NCI-H128 (cell line): ENCODE measurements around the gene SSUH2.
"Not testable (repeated sequence)": the region's sequence is repeated elsewhere in the genome, so short reads cannot be mapped to it uniquely, and the experiment has no call there.

Experiments
- DNase-seq: peaks from one replicate; lab custom pipeline; 2025; ENCODE audit not compliant: unreplicated experiment; lab: John Stamatoyannopoulos, UW

SSUH2 gene, protein sequence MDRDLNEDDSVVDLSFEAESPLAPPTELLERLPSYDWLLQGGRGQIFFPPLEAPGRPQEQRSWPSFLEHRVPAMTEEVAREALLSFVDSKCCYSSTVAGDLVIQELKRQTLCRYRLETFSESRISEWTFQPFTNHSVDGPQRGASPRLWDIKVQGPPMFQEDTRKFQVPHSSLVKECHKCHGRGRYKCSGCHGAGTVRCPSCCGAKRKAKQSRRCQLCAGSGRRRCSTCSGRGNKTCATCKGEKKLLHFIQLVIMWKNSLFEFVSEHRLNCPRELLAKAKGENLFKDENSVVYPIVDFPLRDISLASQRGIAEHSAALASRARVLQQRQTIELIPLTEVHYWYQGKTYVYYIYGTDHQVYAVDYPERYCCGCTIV

DNA sequence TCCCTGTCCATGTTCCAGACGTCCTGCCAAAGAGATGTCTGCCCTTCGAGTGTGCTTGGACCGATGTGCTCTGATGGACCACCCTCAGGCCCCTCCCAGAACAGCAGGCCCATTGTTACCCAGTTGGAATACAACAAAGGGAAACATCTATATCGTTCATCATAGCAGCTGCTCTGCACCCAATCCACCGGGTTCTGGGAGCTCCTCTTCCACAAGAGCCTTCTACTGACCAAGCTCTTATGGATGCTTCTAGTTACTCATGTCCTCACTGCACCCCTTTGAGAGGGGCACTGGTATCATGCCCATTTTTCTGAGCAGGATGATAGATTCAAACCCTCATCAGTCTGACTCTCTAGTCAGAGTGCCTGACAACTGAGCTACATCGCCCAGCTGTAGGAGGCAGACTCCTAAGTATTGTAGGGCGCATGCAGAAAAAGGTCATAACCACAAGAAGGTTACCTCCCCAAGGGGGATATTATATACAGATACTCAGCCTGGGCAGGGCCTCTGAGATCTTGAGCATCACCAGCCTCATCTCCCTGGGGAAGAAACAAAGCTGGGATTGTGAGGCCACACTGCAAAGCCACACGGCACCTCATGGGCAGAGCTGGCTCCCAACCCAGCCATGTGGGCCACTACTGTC lies at the start of gene SSUH2:
Gene SSUH2 (minus strand): TSS at position 51 of the 643 bp plus-strand sequence. CDS start 40 bp downstream, at position 11.
- no peak for DNase-seq

DNA sequence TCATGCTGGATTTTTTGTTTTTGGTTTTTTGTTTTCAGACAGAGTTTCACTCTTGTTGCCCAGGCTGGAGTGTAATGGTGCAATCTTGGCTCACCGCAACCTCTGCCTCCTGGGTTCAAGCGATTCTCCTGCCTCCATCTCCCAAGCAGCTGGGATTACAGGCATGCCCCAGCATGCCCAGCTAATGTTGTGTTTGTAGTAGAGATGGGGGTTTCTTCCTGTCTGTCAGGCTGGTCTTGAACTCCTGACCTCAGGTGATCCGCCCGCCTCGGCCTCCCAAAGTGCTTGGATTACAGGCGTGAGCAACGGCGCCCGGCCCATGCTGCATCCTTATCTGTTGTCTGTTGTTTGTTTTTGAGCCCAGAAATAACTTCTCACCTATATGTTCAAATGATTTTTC lies 46.7 kb upstream of the SSUH2 start:
- not testable (repeated sequence) for DNase-seq

DNA sequence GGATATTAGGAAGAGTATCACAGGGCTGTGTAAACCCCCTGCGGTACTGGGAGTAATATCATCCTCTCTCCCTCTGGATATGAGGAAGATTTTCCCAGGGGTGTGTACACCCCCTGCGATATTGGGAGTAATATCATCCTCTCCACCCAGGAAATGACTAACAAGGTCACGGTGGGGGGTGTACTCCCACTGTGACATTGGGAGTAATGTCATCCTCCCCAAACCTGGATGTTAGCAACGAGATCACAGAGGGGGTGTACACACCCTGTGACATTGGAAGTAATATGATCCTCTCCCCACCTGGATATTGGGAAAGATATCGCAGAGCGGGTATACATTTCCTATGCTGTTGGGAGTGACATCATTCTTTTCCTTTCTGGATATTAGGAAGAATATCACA lies 40.4 kb upstream of the SSUH2 start:
- not testable (repeated sequence) for DNase-seq

DNA sequence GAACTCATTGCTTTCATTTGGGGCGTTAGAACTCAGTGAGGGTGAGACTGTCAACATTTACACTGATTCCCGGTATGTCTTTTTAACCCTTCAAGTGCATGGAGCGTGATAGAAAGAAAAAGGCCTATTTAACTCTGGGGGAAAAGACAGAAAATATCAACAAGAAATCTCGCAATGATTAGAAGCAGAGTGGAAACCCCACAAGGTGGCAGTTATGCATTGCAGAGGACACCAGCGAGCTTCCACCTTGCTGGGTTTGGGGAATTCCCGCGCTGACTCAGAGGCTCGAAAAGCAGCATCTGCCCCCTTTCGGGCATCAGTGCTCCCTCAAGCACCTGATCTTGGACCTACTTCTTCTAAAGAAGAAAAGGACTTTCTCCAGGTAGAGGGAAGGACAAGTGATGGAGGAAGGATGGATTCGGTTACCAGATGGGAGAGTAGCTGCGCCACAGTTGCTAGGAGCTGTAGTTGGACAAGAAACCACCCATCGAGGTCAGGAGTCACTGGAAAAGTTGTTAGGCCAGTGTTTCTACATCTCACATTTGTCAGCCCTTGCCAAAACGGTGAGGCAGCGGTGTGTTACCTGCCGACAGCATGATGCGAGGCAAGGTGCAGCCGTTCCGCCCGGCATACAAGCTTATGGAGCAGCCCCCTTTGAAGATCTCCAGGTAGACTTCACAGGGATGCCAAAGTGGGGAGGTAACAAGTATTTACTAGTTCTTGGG lies 38.4 kb upstream of the SSUH2 start:
- not testable (repeated sequence) for DNase-seq

DNA sequence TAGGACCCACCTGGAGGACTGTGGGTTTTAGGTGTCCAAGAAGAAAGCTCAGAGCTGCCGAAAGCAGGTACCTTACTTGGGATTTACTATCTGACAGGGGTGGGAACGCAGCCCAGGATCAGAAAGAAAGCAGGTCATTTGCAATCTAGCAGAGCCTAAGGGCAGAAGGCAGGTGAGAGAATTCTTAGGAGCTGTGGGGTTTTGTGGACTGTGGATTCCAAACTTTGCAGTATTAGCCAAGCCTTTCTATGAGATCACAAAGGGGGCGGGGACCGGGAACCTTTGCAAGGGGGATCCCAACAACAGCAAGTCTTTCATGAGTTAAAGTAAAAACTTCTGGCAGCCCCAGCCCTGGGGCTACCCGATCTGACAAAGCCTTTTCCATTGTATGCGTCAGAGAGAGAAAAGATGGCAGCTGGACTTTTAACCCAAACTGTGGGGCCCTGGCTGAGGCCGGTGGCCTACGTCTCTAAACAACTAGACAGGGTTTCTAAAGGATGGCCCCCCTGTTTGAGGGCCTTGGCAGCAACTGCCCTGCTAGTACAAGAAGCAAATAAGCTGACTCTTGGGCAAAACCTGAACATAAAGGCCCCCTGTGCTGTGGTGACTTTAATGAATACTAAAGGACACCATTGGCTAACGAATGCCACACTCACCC lies 37.4 kb upstream of the SSUH2 start:
- DNase-seq, result not testable (repeated sequence)

DNA sequence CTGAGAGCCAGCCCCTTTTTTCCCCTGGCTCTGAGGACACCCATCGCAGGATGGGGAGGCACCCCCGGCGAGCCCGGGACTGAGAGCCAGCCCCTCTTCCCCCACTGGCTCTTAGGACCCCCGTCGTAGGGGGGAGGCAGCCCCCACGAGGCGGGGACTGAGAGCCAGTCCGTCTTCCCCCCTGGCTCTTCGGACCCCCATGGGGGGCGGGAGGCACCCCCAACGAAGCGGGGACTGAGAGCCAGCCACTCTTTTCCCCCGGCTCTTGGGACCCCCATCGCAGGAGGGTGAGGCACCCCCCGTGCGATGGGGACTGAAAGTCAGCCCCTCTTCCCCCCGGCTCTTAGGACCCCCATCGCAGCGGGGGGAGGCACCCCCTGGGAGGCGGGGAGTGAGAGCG lies 36.8 kb upstream of the SSUH2 start:
- DNase-seq, result no peak

DNA sequence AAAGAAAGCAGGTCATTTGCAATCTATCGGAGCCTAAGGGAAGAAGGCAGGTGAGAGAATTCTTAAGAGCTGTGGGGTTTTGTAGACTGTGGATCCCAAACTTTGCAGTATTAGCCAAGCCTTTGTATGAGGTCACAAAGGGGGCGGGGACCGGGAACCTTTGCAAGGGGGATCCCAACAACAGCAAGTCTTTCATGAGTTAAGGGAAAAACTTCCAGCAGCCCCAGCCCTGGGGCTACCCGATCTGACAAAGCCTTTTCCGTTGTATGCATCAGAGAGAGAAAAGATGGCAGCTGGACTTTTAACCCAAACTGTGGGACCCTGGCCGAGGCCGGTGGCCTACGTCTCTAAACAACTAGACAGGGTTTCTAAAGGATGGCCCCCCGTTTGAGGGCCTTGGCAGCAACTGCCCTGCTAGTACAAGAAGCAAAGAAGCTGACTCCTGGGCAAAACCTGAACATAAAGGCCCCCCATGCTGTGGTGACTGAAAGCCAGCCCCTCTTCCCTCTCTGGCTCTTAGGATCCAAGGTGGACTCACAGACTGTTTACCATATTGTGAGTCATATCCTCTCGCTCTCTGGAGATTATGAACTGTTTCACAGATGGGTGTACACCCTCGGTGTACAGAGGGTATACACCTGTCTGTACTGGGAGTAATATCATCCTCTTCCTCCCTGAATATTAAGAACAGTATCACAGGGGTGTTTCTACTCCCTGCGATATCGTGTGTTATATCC lies 35.4 kb upstream of the SSUH2 start:
- DNase-seq, result not testable (repeated sequence)

DNA sequence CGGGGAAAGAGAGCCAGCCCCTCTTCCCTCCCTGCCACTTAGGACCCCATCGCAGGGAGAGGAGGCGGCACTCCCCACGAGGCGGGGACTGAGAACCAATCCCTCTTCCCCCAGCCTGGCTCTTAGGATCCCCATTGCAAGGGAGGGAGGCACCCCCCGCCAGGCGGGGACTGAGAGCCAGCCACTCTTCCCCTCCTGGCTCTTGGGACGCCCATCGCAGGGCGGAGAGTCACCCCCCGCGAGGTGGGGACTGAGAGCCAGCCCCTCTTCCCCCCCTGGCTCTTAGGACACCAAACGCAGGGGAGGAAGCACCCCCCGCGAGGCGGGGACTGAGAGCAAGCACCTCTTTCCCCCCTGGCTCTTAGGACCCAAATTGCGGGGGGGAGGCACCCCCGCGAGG lies 34.2 kb upstream of the SSUH2 start:
- no peak for DNase-seq

DNA sequence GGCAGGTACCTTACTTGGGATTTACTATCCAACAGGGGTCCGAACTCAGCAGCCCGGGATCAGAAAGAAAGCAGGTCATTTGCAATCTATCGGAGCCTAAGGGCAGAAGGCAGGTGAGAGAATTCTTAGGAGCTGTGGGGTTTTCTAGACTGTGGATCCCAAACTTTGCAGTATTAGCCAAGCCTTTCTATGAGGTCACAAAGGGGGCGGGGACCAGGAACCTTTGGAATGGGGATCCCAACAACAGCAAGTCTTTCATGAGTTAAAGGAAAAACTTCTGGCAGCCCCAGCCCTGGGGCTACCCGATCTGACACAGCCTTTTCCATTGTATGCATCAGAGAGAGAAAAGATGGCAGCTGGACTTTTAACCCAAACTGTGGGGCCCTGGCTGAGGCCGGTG lies 32.7 kb upstream of the SSUH2 start:
- DNase-seq, result not testable (repeated sequence)

DNA sequence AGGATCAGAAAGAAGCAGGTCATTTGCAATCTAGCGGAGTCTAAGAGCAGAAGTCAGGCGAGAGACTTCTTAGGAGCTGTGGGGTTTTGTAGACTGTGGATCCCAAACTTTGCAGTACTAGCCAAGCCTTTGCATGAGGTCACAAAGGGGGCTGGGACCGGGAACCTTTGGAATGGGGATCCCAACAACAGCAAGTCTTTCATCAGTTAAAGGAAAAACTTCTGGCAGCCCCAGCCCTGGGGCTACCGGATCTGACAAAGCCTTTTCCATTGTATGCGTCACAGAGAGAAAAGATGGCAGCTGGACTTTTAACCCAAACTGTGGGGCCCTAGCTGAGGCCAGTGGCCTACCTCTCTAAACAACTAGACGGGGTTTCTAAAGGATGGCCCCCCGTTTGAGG lies 31.0 kb upstream of the SSUH2 start:
- DNase-seq, result not testable (repeated sequence)

DNA sequence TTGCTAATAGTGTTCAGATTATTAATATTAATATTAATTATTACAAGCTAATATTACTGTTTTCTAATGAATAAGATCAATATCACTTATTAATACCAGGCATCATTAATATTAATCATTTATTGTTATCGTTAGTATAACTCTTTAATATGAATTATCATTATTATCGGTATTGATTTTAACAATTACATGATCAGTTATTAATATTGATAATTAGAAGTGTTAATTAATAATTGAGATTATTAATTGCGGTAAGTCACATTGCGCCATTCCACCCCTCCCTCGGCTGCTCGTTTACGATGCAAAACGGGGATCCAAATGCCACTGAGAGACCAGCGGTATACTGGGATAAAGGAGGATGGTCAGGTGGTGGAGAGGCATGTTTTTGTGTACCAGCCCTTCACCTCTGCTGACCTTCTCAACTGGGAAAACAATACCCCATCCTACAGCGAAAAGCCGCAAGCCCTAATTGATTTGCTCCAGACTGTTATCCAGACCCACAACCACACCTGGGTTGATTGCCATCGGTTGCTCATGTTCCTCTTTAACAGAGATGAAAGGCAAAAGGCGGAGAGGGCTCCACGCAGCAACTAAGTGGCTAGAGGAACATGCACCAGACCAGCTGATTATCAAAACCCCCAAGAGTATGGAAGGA lies 28.6 kb upstream of the SSUH2 start:
- no peak for DNase-seq

DNA sequence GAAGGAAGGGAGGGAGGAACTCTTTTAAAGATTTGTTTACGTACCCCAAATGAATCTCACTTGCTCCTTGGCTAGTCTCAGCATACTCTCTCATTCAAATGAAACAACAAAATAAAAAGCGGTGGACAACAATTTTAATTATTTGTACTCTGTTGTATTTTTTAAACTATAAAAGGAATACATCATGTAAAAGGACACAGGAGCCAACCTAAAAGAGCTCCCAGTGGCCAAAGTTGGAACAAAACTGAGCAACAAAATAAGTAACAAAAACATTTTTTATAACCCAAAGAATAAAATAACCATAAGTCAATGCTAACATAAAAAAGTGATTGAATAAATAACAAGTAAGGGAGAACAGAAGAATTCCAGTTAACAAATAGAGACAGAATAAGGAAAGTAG lies 24.4 kb upstream of the SSUH2 start:
- DNase-seq, result no peak

DNA sequence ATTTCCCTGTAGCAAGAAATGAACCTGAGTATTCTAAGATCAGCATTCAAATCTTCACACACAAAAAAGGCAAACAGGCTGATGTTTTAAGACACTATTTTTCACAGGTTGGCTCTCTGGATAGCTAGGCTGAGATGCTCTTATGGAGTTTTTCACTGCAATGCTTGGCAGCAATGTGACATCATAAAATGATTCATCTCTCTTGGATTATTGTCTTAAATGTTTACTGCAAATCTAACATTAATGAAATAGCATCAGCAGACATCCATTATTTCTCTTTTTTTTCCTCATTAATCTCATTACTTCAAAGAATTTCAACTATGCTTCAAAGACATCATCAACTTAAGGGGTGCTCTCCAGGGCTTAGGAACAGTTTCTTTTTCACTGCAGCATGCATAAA lies 23.6 kb upstream of the SSUH2 start:
- DNase-seq, result no peak

DNA sequence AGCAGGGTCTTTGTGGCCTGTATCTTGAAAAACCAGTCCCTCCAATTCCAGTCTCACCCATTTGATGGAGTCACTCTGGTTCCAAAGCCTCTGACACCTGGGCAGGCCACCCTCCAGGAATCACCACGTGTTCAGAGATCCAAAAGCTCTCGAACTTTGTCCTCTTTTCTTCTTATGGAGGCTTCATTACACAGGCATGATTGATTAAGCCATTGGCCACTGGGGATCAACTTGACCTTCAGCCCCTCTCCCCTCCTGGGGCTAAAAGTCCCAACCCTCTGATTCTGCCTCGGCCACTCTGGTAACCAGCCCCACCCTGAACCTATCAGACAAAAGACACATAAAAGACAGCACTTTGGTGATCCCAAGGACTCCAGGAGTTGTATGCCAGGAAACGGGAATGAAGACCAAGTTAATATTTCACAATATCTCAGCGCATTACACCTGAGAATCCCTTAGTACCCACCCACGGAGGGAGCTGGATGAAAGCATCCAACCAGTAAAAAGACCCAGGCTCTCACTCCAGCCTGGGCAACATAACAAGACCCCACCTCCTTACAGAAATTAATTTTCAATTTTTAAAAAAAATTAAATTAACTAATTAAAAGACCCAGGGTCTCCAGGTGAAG lies 23.0 kb upstream of the SSUH2 start:
- DNase-seq, result no peak

DNA sequence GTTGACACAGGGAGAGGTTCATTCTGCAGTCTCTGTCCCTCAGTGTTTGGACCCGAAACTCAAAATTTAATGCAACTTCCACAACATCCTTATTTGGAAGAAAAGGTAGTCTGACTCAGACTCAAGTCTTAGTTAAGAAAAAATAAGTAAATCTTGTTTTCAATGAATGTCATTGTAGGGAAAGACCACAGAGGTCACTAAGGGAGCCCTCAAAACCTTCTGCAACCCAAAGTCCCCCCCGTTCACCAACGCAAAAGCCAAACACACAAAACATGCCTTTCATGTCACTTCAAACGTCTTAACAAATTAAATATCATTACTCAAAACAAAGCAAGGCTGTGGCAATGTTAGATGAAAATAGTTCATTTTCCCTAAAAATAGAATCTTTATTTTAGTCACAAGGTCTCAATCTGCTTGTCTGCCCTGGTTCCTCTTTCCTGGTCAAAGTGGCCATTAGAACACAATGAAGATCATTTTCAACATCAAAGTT lies 20.9 kb upstream of the SSUH2 start:
- no peak for DNase-seq

DNA sequence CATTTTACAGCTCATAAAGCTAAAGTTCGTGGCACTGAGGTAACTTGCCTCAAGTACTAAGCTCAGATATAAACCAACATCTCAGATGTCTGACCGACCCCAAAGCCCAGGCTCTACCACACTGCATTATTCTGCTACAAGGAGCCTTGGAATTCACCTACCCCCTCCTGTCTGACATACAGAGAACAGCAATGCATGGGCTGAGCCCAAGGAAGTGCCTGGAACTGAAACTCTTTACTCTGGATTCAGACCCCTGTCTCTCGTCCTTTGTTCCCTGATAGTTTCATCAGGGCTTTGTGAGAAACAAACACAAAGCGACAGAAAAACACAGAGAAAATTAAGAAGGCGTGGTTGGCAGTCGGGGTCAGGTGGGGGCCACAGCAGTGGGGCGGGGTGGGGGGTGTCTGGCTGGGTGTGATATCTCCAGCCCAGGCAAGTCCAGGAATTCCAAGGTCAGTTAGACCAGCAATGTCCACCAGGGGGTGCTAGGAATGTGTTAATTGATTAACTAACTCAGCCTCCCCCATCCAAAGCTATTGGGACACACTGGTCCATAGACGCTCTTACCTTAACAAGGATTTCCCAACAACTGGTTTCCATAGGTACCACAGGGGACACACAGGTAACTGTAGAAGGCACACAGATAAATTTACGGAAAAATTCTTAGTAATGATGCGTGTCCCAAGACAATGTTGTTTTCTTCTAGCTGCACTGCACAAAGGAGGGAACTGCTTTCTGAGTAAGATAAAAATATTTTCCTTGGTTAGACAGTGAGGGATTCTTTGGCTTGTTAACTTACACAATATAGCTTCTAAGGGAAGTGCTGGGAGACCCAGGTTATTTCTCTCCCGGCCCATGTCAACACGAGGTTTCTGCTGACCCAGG lies 18.8 kb upstream of the SSUH2 start:
- DNase-seq, result no peak

DNA sequence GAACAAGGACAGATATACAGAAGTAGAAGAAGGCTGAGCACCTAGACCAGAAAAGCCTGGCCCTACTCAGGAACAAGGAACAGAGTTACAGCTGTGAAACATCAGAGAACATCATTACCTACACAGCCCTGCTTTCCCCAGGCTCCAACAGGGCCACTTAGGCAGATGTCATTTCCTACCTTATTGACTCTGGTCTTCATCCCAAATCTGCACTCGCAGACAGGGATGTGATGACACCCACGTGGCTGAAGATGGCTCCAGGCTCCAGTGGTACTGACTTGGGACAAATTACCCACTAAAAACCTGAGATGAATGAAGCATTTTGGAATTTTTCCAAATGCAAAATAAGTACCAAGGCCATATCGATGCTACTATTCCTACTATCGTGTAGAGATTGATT lies 18.0 kb upstream of the SSUH2 start:
- no peak for DNase-seq
